Muscle of leg (tissue), 11 donors: ENCODE measurements around the gene ITIH4. TPM values are rescaled to one million over a fixed set of nuclear protein-coding genes. Genes with fewer than 3 reads are reported as not detected.

Experiments
- DNase-seq: peaks from one replicate; pipeline ENCODE4 v3.0.0; 2013
- H3K27ac ChIP-seq: one replicate; pipeline ENCODE4 v1.5.1; 2013; ENCODE audit warnings: mild to moderate bottlenecking, low read length, control low read depth
- H3K27me3 ChIP-seq: one replicate; pipeline ENCODE4 v1.6.1; 2013; ENCODE audit warnings: low read length; ENCODE audit not compliant: control insufficient read depth, insufficient read depth
- H3K36me3 ChIP-seq: one replicate; pipeline ENCODE4 v1.6.1; 2013; ENCODE audit warnings: low read length; ENCODE audit not compliant: control insufficient read depth, insufficient read depth
- H3K4me1 ChIP-seq: one replicate; pipeline ENCODE4 v1.6.1; 2013; ENCODE audit warnings: low read length; ENCODE audit not compliant: control insufficient read depth, insufficient read depth
- H3K4me3 ChIP-seq: one replicate; pipeline ENCODE4 v1.5.1; 2013; ENCODE audit warnings: low read length, control low read depth
- H3K9me3 ChIP-seq: replicated peaks from 2 replicates; pipeline ENCODE4 v1.6.1; 2013; ENCODE audit warnings: low read depth, low read length; ENCODE audit not compliant: control insufficient read depth
- WGBS: methylation state at CpG from one replicate; pipeline ENCODE4 v1.1.5; 2013; ENCODE audit warnings: missing lambda C conversion rate; ENCODE audit not compliant: insufficient coverage; 5-methylcytosine and 5-hydroxymethylcytosine counted together
- polyA plus RNA-seq, 8 donors: library from polyadenylated mRNA; unstranded; fragments of 120-200 nt; gene quantifications; one replicate each; pipeline versions ENCODE4 v1.2.1 to v1.2.3, GENCODE V29; 2013; ENCODE audit warnings: inconsistent platforms in 1 of 8, low replicate concordance in 1 of 8; ENCODE audit not compliant: insufficient read length in 8 of 8, insufficient read depth in 1 of 8
- total RNA-seq: library from RNA; stranded (reverse); fragments of 120-200 nt; gene quantifications from one replicate; pipeline ENCODE4 v1.2.4, GENCODE V29; 2013

The ITIH4 gene
- total and polyA plus RNA-seq, 9 donors, result 7.9 to 37.5 (median 22.1) TPM

DNA sequence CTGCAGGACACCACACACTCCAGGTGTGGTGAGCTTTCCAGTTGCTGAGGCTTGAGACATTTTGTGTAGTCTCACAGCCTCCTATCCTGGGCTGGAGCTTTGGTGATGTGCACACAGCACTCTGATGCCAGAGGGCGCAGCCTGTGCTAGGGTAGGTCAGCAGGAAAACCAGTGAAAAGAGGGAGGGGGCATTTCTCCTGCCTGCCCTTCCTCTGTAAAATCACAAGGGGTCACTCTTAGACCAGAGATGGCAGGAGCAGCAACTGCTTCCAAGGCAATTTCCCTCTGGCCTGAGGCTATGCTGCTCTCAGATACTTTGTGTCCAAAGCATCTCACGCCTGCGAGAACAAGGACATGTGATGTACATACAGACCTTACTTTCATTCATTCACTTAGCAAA lies 20.9 kb upstream of the ITIH4 start:
- H3K9me3 ChIP-seq, result no peaks in the 10 kb centered on the region
- H3K4me3 ChIP-seq, result no peak overlapping the region
- no peaks in the 10 kb centered on the region for H3K27me3 ChIP-seq
- H3K27ac ChIP-seq, result no peak overlapping the region
- WGBS, result 100% methylated on average over 1 of the region's 3 CpGs
- H3K36me3 ChIP-seq, result peaks cover 45% of the 10 kb centered on the region
- H3K4me1 ChIP-seq, result peaks cover 12% of the 10 kb centered on the region
- DNase-seq, result peak; percentile 37

GRCh38 chr3:52849656-52850055 lies 19.2 kb upstream of the ITIH4 start:
- Histone ChIP-seq H3K27me3 (no peaks in the 10 kb centered on the region), H3K27ac (no peak overlapping the region), H3K4me3 (no peak overlapping the region), H3K9me3 (no peaks in the 10 kb centered on the region), H3K36me3 (peaks cover 46% of the 10 kb centered on the region), H3K4me1 (peaks cover 26% of the 10 kb centered on the region)
- WGBS, result 91% methylated on average over 12 of the region's 15 CpGs
- no peak for DNase-seq

- Histone ChIP-seq H3K4me1 (peaks cover 36% of the 10 kb centered on the region), H3K4me3 (no peak overlapping the region), H3K27ac (peak overlapping the region; percentile 42), H3K9me3 (no peaks in the 10 kb centered on the region), H3K36me3 (peaks cover 53% of the 10 kb centered on the region), H3K27me3 (no peaks in the 10 kb centered on the region)
- whole genome bisulfite sequencing, result 84% methylated on average over 4 of the region's 7 CpGs
- DNase-seq, result peak; percentile 40
These were observed 18.1 kb upstream of the ITIH4 start for GRCh38 chr3:52848617-52849016.

- Histone ChIP-seq H3K4me1 (peaks cover 45% of the 10 kb centered on the region), H3K27ac (no peak overlapping the region), H3K27me3 (no peaks in the 10 kb centered on the region), H3K4me3 (no peak overlapping the region), H3K9me3 (no peaks in the 10 kb centered on the region), H3K36me3 (peaks cover 55% of the 10 kb centered on the region)
- WGBS, result 83% methylated on average over 7 of the region's 7 CpGs
- DNase-seq, result no peak
These were observed 17.3 kb upstream of the ITIH4 start for GRCh38 chr3:52847726-52848125.

DNA sequence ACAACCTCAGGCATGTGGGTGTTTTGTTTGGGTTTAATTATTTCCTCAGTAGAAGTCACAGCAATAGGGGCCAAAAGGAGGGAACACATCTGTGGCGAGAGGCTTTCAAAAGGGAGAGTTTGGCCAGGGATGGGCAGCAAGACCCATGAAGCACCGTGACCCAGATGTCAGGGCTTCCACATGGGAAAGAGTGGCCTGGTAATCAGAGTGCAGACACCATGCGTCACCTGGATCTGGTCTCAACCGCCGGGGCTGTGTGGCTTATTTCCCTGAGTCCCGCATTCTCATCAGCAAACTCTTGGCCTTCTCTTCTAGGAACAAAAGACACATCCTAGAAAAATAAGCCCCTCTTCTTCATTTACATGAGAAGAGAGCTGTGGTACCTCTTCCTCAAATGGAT lies 16.8 kb upstream of the ITIH4 start:
- no peak overlapping the region for H3K27ac ChIP-seq
- no peak overlapping the region for H3K4me3 ChIP-seq
- H3K36me3 ChIP-seq, result peaks cover 56% of the 10 kb centered on the region
- WGBS, result 90% methylated on average over 5 of the region's 6 CpGs
- H3K9me3 ChIP-seq, result no peaks in the 10 kb centered on the region
- peaks cover 50% of the 10 kb centered on the region for H3K4me1 ChIP-seq
- DNase-seq, result no peak
- H3K27me3 ChIP-seq, result no peaks in the 10 kb centered on the region

DNA sequence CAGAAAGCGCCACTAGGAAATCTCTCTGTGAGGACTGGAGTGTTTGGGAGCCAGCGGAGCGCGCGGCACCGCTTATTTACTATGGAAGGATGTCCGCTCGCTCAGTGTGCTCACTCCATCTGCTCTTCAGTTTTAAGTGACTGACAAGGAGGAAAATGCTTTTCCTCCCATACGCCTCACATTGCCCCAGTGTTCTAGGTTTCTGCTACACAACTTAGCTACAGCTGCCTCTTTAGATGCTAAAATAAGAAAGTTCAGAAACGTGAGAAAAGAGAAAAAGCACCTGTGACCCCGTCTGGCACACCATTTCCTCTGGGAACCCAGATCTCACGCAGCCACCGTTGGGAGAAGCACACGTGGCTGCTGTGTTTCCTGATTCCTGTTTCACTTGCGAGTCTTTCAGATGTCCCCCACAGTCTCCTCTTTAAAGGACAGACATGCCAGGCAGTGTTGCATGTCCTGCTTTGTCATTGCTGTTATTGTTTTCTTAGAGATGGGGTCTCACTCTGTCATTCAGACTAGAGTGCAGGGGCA lies 16.0 kb upstream of the ITIH4 start:
- Histone ChIP-seq H3K27ac (no peak overlapping the region), H3K4me3 (no peak overlapping the region), H3K36me3 (peaks cover 50% of the 10 kb centered on the region), H3K4me1 (peaks cover 57% of the 10 kb centered on the region), H3K27me3 (no peaks in the 10 kb centered on the region), H3K9me3 (no peaks in the 10 kb centered on the region)
- DNase-seq, result no peak
- WGBS, result 48% methylated on average over 11 of the region's 15 CpGs

DNA sequence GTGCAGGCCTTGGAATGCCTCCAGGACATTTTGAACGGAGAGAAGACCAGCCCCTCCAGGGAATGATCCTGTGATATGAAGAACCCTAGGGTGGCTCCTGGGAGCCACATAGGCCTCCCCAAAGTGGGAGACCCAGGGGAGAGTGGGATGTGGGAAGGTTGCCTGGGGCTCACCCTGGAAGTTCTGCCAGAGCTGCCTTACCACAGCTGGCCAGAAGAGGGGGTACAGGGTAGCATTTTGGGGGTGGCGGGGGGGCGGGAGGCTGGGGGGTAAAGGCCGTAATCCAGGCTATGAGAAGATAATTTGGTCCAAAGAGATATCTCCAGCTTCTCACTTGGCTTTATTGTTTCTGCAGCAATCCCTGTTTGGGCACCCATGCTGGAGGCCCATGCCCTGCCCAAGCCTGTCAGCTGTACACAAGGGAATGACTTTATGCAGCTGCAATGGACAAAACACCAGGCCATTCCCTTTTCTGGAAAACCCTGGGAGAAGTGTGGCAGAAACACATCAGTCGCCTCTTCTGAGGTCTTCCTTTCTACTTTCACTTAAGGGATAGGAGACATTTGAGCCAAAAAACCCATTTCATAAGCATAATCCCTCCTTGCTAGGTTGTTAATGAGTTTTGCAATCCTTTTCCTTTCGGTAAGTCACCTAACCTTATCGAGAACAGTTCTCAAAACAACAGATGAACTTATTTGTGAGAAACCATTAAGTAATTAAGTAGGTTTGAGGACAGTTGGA lies 15.4 kb upstream of the ITIH4 start:
- Histone ChIP-seq H3K4me3 (no peak overlapping the region), H3K9me3 (no peaks in the 10 kb centered on the region), H3K4me1 (peaks cover 64% of the 10 kb centered on the region), H3K36me3 (peaks cover 50% of the 10 kb centered on the region), H3K27me3 (no peaks in the 10 kb centered on the region), H3K27ac (peak overlapping the region; percentile 35)
- DNase-seq, result no peak
- 33% methylated on average over 1 of the region's 7 CpGs for WGBS

DNA sequence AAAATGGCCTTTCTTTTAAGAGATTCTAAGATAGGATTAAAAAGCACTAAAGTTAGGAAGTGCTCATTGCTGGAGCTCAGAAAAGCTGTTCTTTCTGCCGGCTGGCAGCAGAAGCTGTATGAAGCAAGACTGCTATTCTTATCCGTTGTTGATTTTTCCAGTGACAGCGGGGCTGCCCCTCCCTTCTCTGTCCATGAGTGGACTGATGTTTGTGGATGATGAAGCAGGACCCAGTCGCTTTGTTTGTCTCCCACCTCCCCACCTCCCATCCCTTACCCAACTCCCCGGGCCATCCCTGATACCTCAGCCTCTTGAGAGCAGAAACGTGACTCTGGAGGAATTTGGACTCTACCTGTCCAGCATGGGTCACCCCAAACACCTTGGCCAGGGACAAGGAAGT lies 14.7 kb upstream of the ITIH4 start:
- H3K36me3 ChIP-seq, result peaks cover 54% of the 10 kb centered on the region
- peak overlapping the region; percentile 62 for H3K27ac ChIP-seq
- peaks cover 64% of the 10 kb centered on the region for H3K4me1 ChIP-seq
- no peak overlapping the region for H3K4me3 ChIP-seq
- DNase-seq, result peak; percentile 68
- WGBS, result 60% methylated on average over 1 of the region's 6 CpGs
- H3K9me3 ChIP-seq, result no peaks in the 10 kb centered on the region
- no peaks in the 10 kb centered on the region for H3K27me3 ChIP-seq

- peaks cover 64% of the 10 kb centered on the region for H3K4me1 ChIP-seq
- no peaks in the 10 kb centered on the region for H3K9me3 ChIP-seq
- 90% methylated on average over 9 of the region's 18 CpGs for WGBS
- no peaks in the 10 kb centered on the region for H3K27me3 ChIP-seq
- no peak overlapping the region for H3K4me3 ChIP-seq
- H3K27ac ChIP-seq, result peak overlapping the region; percentile 62
- DNase-seq, result no peak
- H3K36me3 ChIP-seq, result peaks cover 50% of the 10 kb centered on the region
These were observed 14.0 kb upstream of the ITIH4 start for GRCh38 chr3:52844290-52844975.

DNA sequence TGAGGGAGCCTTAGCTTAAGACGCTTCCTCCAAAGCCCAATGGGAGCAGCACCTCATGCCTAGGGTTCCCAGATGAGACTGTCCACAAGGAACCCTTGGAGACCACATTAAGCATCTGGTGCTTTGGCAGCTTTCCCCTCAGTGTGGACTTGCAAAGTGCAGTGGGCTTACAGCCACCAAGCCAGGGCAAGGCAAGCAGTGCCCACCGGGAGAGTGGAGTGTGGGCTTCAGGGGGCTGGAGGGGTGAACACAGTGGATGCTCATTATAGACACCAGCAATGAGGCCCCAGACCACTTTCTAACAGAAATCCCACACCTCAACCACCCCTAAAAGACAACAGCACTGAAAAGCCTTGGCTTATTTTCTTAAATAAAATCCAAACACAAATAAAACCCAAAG lies 13.4 kb upstream of the ITIH4 start:
- Histone ChIP-seq H3K27ac (no peak overlapping the region), H3K9me3 (no peaks in the 10 kb centered on the region), H3K27me3 (no peaks in the 10 kb centered on the region), H3K4me1 (peaks cover 60% of the 10 kb centered on the region), H3K4me3 (no peak overlapping the region), H3K36me3 (peaks cover 48% of the 10 kb centered on the region)
- 80% methylated on average over 1 of the region's 2 CpGs for WGBS
- no peak for DNase-seq
